GM12891 (cell line): ENCODE results near the gene SPRED2.

Experiments
- PAX5 ChIP-seq: IDR thresholded peaks from 2 replicates; pipeline ENCODE4 v1.6.1; 2011; ENCODE audit warnings: low read length, moderate library complexity, mild to moderate bottlenecking; ENCODE audit not compliant: insufficient read depth, severe bottlenecking
- POLR2A ChIP-seq: IDR thresholded peaks from 2 replicates; pipeline ENCODE4 v1.6.1; 2011; ENCODE audit warnings: low read depth, low read length, control low read depth
- POLR2AphosphoS5 ChIP-seq: IDR thresholded peaks from 2 replicates; pipeline ENCODE4 v1.6.1; 2011; ENCODE audit warnings: low read depth, low read length, control low read depth
- POU2F2 ChIP-seq: IDR thresholded peaks from 2 replicates; pipeline ENCODE4 v1.6.1; 2011; ENCODE audit warnings: low read depth, mild to moderate bottlenecking, control low read depth, low read length, moderate library complexity
- SPI1 ChIP-seq: IDR thresholded peaks from 2 replicates; pipeline ENCODE4 v1.6.1; 2011; ENCODE audit warnings: low read depth, low read length, control low read depth
- TAF1 ChIP-seq: IDR thresholded peaks from 2 replicates; pipeline ENCODE4 v1.6.1; 2011; ENCODE audit warnings: low read depth, low read length, control low read depth

DNA sequence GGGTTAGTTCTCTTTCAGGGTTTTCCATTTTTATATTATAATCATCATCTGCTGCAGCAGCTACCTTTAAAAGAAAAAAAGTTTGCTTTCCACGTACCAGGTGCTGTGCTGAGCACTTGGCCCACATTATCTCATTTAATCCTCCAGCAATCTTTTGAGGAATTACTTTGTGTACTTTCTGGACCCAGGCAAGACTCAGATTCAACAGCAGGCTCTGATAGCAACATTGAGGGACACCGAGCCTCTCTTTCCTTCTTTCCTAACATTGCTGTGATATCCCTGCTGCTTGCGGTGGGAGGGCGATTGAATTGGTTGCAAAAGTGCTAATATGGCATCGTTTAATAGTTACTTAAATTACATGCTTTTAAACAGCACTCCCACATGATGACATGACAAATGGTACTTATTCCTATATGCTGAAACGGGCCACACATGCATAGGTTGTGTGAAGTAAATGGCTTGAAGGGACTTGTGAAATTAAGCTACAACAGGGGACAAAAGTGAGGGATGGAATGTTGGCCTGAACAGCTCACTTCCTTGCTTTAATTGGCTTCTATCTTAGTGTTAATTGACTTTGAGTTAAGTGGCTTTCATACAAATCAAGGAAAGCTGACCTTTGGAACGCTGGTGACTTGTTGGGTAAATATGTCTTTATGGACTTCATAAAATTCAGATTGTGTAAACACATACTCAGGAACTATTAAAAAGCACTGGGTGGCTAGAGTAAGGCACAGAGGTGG, 21.2 kb downstream of the SPRED2 start:
- TF ChIP-seq POU2F2: no peak
- TF ChIP-seq POLR2AphosphoS5: no peak
- TF ChIP-seq TAF1: no peak
- TF ChIP-seq POLR2A: no peak
- TF ChIP-seq SPI1: no peak
- no peak for TF ChIP-seq PAX5
